Measurements from ENCODE around the gene AFF1. TPM values are rescaled to one million over a fixed set of nuclear protein-coding genes. Genes with fewer than 3 reads are reported as not detected.
A peak's percentile ranks its signal among the peaks of the same experiment; 100 is the strongest.

The AFF1 gene
- total RNA-seq, 3 donors from 2014 or later (not counting 1 experiment from before 2014, with no cell fraction given): 87.9 to 93.4 (median 91.7) TPM

DNA sequence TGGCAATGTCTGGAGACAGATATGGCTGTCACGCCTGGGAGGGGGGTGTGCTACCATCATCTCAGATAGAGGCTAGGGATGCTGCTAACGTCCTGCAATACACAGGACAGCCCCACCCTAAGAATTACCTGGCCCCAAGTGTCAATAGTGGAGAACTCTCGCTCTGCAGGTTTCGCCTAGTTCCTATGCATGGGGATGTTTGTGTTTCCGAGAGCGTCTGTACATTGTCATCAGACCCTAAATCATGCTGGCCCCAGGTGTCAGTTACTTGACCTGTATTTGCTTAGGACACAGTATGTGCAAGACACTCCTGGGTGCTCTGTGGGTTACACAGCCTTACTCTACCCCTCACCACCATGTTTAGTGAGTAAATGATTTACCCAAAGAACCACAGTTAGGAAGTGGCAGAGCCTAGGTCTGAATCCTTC, 90.8 kb downstream of the AFF1 start:
- Histone ChIP-seq H3K9me3 (ENCODE audit: control insufficient read depth, insufficient read depth, low read length) (no peaks in the 10 kb centered on the region), H3K27ac (ENCODE audit: low read length) (no peak overlapping the region), H3K27me3 (ENCODE audit: control insufficient read depth, insufficient read depth, low read length) (no peaks in the 10 kb centered on the region), H3K4me3 (ENCODE audit: low read length) (no peak overlapping the region), H3K4me1 (ENCODE audit: control insufficient read depth, insufficient read depth, low read length) (peaks cover 4% of the 10 kb centered on the region), H3K36me3 (ENCODE audit: control insufficient read depth, insufficient read depth, low read length) (no peaks in the 10 kb centered on the region)
- WGBS (ENCODE audit: insufficient coverage): 87% methylated on average over 6 of the region's 6 CpGs
- TF ChIP-seq CTCF (IDR thresholded peaks at IDR 0.05): no peak
- no peaks in the 10 kb centered on the region for H3K27me3 Mint-ChIP-seq (ENCODE audit: low read depth in 2 of 2)
- peaks cover 46% of the 10 kb centered on the region in 2 donors for H3K4me1 Mint-ChIP-seq
- no peaks in the 10 kb centered on the region for H3K9me3 Mint-ChIP-seq
- H3K27ac Mint-ChIP-seq: no peak overlapping the region
- DNase-seq: no peak
- no peaks in the 10 kb centered on the region for H3K36me3 Mint-ChIP-seq
- no peak overlapping the region for H3K4me3 Mint-ChIP-seq
- intact Hi-C loops (cut with micrococcal nuclease): no loop called here
- no peak for ATAC-seq

GRCh38 chr4:87026800-87027495, 92.1 kb downstream of the AFF1 start:
- Mint-ChIP-seq H3K4me1 (peaks cover 35 to 41% of the 10 kb centered on the region in 2 donors), H3K36me3 (no peaks in the 10 kb centered on the region)
- DNase-seq: no peak

DNA sequence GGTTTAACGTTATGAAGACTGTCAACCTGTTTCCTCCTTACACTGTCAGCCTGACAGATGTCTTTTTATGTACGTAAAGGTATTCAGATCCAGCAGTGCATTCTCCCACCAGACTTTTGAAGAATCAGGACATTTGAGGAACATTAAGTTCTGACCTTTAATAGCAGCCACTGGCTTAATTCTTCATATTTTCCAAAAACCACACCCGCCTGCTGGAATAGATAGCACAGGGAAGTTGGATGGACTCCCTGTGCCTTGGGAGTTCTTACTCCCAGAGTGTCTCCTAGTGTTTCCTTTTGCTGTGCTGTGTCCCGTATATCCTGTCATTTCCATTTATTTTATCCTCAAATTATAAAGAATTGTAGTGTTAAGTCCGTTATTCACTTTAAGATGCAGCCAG, 94.5 kb downstream of the AFF1 start:
- no peak for TF ChIP-seq CTCF (IDR thresholded peaks at IDR 0.05)
- no peaks in the 10 kb centered on the region for H3K27me3 ChIP-seq (ENCODE audit: control insufficient read depth, insufficient read depth, low read length)
- ATAC-seq (no peak), DNase-seq (no peak)
- 71% methylated on average over 4 of the region's 5 CpGs for WGBS (ENCODE audit: insufficient coverage)
- peaks cover 4% of the 10 kb centered on the region for H3K4me1 ChIP-seq (ENCODE audit: control insufficient read depth, insufficient read depth, low read length)
- H3K4me1 Mint-ChIP-seq: peaks cover 25 to 31% of the 10 kb centered on the region in 2 donors
- H3K27ac Mint-ChIP-seq: no peak overlapping the region
- no peaks in the 10 kb centered on the region for H3K27me3 Mint-ChIP-seq (ENCODE audit: low read depth in 2 of 2)
- no peaks in the 10 kb centered on the region for H3K36me3 ChIP-seq (ENCODE audit: control insufficient read depth, insufficient read depth, low read length)
- no peaks in the 10 kb centered on the region for H3K9me3 ChIP-seq (ENCODE audit: control insufficient read depth, insufficient read depth, low read length)
- no peaks in the 10 kb centered on the region for H3K36me3 Mint-ChIP-seq
- H3K4me3 Mint-ChIP-seq: no peak overlapping the region
- intact Hi-C loops (cut with micrococcal nuclease): no loop called here
- no peaks in the 10 kb centered on the region for H3K9me3 Mint-ChIP-seq
- no peak overlapping the region for H3K4me3 ChIP-seq (ENCODE audit: low read length)
- no peak overlapping the region for H3K27ac ChIP-seq (ENCODE audit: low read length)

More at GRCh38 chr4:87026800-87027495, 92.1 kb downstream of the AFF1 start:
- H3K36me3 ChIP-seq (ENCODE audit: control insufficient read depth, insufficient read depth, low read length): no peaks in the 10 kb centered on the region
- Mint-ChIP-seq H3K27ac (peak overlapping the region; percentile 51 to 53), H3K9me3 (no peaks in the 10 kb centered on the region), H3K27me3 (ENCODE audit: low read depth in 2 of 2) (no peaks in the 10 kb centered on the region), H3K4me3 (no peak overlapping the region)
- peak in 2 of 3 donors; percentile 30 to 60 for ATAC-seq
- intact Hi-C loops (cut with micrococcal nuclease): no loop called here
- TF ChIP-seq CTCF (IDR thresholded peaks at IDR 0.05): no peak
- no peaks in the 10 kb centered on the region for H3K27me3 ChIP-seq (ENCODE audit: control insufficient read depth, insufficient read depth, low read length)
- no peaks in the 10 kb centered on the region for H3K9me3 ChIP-seq (ENCODE audit: control insufficient read depth, insufficient read depth, low read length)
- peaks cover 4% of the 10 kb centered on the region for H3K4me1 ChIP-seq (ENCODE audit: control insufficient read depth, insufficient read depth, low read length)
- H3K27ac ChIP-seq (ENCODE audit: low read length): no peak overlapping the region
- no peak overlapping the region for H3K4me3 ChIP-seq (ENCODE audit: low read length)
- WGBS (ENCODE audit: insufficient coverage): 41% methylated on average over 2 of the region's 4 CpGs

DNA sequence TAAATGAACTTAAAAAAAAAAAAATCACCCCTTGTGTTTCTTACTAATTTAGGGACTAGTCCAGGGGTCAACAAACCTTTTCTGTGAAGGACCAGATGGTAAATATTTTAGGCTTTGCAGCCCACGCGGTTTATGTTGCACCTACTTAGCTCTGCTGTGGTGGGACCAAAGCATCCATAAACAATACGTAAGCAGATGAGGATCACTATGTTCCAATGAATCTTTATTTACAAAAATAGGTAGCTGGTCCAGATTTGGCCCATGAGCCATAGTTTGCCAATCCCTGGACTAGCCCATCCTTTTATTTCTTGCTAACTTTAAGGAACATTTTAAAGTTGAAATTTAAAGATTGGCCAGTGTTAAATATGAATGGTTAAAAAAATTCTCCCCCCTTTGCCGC, 95.3 kb downstream of the AFF1 start:
- intact Hi-C loops (cut with micrococcal nuclease): no loop called here
- no peaks in the 10 kb centered on the region for H3K36me3 ChIP-seq (ENCODE audit: control insufficient read depth, insufficient read depth, low read length)
- no peak overlapping the region for H3K4me3 ChIP-seq (ENCODE audit: low read length)
- no peak overlapping the region for H3K4me3 Mint-ChIP-seq
- TF ChIP-seq CTCF (IDR thresholded peaks at IDR 0.05): no peak
- no peak overlapping the region for H3K27ac ChIP-seq (ENCODE audit: low read length)
- WGBS (ENCODE audit: insufficient coverage): 90% methylated on average over 3 of the region's 4 CpGs
- no peaks in the 10 kb centered on the region for H3K27me3 Mint-ChIP-seq (ENCODE audit: low read depth in 2 of 2)
- H3K36me3 Mint-ChIP-seq: no peaks in the 10 kb centered on the region
- DNase-seq (no peak), ATAC-seq (no peak)
- peaks cover 24 to 37% of the 10 kb centered on the region in 2 donors for H3K4me1 Mint-ChIP-seq
- no peaks in the 10 kb centered on the region for H3K9me3 ChIP-seq (ENCODE audit: control insufficient read depth, insufficient read depth, low read length)
- peaks cover 4% of the 10 kb centered on the region for H3K4me1 ChIP-seq (ENCODE audit: control insufficient read depth, insufficient read depth, low read length)
- no peak overlapping the region for H3K27ac Mint-ChIP-seq
- H3K9me3 Mint-ChIP-seq: no peaks in the 10 kb centered on the region
- H3K27me3 ChIP-seq (ENCODE audit: control insufficient read depth, insufficient read depth, low read length): no peaks in the 10 kb centered on the region

Data from natural killer cell (primary cell).